Measurements from ENCODE around the gene PTPN11.

GRCh38 chr12:112524269-112524668 is 105.5 kb downstream of the PTPN11 start:
- TF ChIP-seq CTCF (optimal IDR thresholded peaks at IDR 0.05 in 1 of 3, IDR thresholded peaks at IDR 0.05 in 1 of 3, conservative IDR thresholded peaks at IDR 0.05 in 1 of 3; ENCODE audit: extremely low read depth in 1 of 3, insufficient read depth in 2 of 3, low read length in 3 of 3): no peak
- no peak for TF ChIP-seq EZH2 (IDR thresholded peaks at IDR 0.05; ENCODE audit: low read length)
